Measurements from ENCODE around the gene ABHD17A.
"Not testable (repeated sequence)": the region's sequence is repeated elsewhere in the genome, so short reads cannot be mapped to it uniquely, and the experiment has no call there.

DNA sequence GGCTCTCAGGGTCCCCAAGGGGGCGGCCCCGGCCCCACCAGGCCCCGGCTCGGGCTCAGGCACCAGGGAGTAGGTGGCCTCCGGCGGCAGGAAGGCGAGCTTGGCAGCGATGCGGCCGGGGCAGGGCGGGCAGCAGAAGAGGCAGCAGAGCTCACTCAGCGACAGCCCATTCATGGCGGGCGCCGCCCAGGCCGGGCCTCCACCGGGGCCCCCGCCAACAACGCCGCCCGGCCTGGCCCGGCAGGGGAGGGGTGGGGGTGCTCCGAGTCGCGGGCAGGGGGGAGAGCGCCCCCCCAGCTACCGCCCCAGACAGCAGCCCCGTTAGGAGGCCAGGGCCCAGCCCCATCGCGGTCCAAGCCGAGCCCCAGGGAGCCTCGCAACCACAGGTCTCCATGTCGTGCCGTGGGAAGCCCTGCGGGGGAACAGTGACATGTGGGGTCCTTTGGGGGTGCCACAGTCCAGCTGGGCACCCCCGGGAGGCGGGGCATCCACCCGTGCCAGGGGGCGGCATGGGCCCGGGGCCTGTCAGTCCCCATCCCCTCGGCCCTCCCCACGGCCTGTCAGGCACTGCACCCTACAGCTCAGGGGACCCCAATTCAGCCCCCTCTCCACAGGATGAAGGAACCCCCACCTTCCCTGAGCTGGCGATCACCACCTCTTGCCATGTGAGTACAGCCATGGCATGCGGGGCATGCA is 3.8 kb downstream of the ABHD17A start:
- TF ChIP-seq CTCF (IDR thresholded peaks at IDR 0.05); EZH2 (IDR thresholded peaks at IDR 0.05; ENCODE audit: borderline replicate concordance, insufficient read depth, low read depth, low read length, poor library complexity, severe bottlenecking): not testable (repeated sequence)

Measured in B cell (primary cell).